Suprapubic skin (tissue), 4 donors: ENCODE data around the gene PIK3CA. TPM values are rescaled to one million over a fixed set of nuclear protein-coding genes. Genes with fewer than 3 reads are reported as not detected.

Experiments used
- DNase-seq, 2 donors: peaks; one replicate each; pipeline ENCODE4 v3.0.0-alpha.2; 2019; ENCODE audit warnings: low spot score in 2 of 2
- H3K27ac ChIP-seq: fragments of 200-600 bp; sonication (generic); one replicate; pipeline ENCODE4 v1.5.1; 2019
- H3K27me3 ChIP-seq: fragments of 200-600 bp; sonication (generic); one replicate; pipeline ENCODE4 v1.5.1; 2019
- H3K36me3 ChIP-seq: fragments of 200-600 bp; sonication (generic); one replicate; pipeline ENCODE4 v1.5.1; 2019
- H3K4me1 ChIP-seq: fragments of 200-600 bp; sonication (generic); one replicate; pipeline ENCODE4 v1.5.1; 2019
- H3K4me3 ChIP-seq: fragments of 200-600 bp; sonication (generic); one replicate; pipeline ENCODE4 v1.5.1; 2019; ENCODE audit warnings: mild to moderate bottlenecking
- H3K9me3 ChIP-seq: fragments of 200-600 bp; sonication (generic); one replicate; pipeline ENCODE4 v1.5.1; 2019
- EP300 ChIP-seq: sonication (generic); formaldehyde crosslinking; IDR thresholded peaks from one replicate; pipeline ENCODE4 v1.6.1; 2017; ENCODE audit warnings: antibody characterized with exemption
- POLR2A ChIP-seq, 2 donors: fragments of 450-650 bp; IDR thresholded peaks; one replicate each; pipeline ENCODE4 v1.6.1; 2017; ENCODE audit warnings: antibody characterized with exemption in 2 of 2, mild to moderate bottlenecking in 2 of 2, moderate library complexity in 2 of 2
- POLR2AphosphoS5 ChIP-seq, 3 donors: sonication (generic); formaldehyde crosslinking; IDR thresholded peaks; one replicate each; pipeline ENCODE4 v1.6.1; 2017; ENCODE audit warnings: antibody characterized with exemption in 3 of 3
- WGBS: methylation state at CpG from one replicate; pipeline ENCODE4 v1.1.5; 2018; 5-methylcytosine and 5-hydroxymethylcytosine counted together
- total RNA-seq, 4 donors: library from RNA; depleted of rRNA; stranded (reverse); fragments of >200 nt; gene quantifications; one replicate each; pipeline ENCODE4 v1.1.0, GENCODE V29; 2016
- TF ChIP-seq, protein P1 (sequence below), 2 donors: fragments of 200-600 bp in 1 of 2; fragments of 450-650 bp in 1 of 2; sonication (generic) in 1 of 2; IDR thresholded peaks; one replicate each; pipeline ENCODE4 v1.5.1; 2016 to 2019; ENCODE audit warnings: antibody characterized with exemption in 2 of 2, mild to moderate bottlenecking in 1 of 2, moderate library complexity in 1 of 2

Gene PIK3CA
- total RNA-seq, 4 donors from 2014 or later, result 14.8 to 26.6 (median 18.6) TPM

DNA sequence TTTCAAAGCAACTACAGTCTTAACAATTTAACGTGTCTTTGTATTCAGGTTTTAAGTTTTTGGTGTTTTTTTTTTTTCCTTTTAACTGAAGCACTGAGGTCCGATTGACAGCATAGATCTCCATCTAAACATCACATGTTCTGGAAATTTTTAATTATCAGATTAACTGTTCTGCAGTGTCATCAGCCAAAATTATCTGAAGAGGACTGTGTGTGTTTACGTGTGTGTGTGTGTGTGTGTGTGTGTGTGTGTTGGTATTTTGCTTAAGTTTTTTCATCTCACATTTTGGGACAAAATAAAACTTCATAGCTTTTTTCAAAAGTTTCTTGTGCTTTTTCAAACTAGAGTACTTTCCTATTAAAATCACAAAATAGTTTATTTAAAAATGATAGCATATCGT is 1.8 kb downstream of the PIK3CA start:
- Histone ChIP-seq H3K9me3 (no peaks in the 10 kb centered on the region), H3K36me3 (no peaks in the 10 kb centered on the region), H3K4me3 (peak overlapping the region; percentile 99), H3K4me1 (peaks cover 28% of the 10 kb centered on the region), H3K27me3 (no peaks in the 10 kb centered on the region), H3K27ac (peak overlapping the region; percentile 100)
- 18% methylated on average over 4 of the region's 4 CpGs for WGBS
- no peak for DNase-seq
- TF ChIP-seq POLR2AphosphoS5 (IDR thresholded peaks at IDR 0.05), result no peak
- TF ChIP-seq, protein P1, sequence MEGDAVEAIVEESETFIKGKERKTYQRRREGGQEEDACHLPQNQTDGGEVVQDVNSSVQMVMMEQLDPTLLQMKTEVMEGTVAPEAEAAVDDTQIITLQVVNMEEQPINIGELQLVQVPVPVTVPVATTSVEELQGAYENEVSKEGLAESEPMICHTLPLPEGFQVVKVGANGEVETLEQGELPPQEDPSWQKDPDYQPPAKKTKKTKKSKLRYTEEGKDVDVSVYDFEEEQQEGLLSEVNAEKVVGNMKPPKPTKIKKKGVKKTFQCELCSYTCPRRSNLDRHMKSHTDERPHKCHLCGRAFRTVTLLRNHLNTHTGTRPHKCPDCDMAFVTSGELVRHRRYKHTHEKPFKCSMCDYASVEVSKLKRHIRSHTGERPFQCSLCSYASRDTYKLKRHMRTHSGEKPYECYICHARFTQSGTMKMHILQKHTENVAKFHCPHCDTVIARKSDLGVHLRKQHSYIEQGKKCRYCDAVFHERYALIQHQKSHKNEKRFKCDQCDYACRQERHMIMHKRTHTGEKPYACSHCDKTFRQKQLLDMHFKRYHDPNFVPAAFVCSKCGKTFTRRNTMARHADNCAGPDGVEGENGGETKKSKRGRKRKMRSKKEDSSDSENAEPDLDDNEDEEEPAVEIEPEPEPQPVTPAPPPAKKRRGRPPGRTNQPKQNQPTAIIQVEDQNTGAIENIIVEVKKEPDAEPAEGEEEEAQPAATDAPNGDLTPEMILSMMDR (IDR thresholded peaks at IDR 0.05), result no peak
- no peak for TF ChIP-seq POLR2A (IDR thresholded peaks at IDR 0.05)
- no peak for TF ChIP-seq EP300

DNA sequence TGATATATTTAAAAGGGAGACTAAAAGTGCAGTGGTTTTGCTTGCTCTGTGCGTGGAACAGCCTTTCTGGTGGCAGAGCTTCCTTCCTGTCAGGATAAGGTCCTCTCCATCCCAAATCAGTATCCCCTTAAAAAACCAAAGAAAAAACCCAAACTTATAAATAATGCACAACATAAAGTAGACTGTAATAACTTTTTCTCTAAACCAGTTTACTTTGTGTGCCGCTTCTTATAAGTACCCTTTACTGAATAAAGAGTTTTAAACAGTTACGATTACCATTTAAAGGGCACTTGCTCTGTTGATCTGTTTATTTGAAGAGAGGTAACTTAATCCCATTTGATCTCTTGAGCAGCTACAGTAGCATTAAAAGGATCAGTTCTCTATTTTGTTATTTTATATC is 2.5 kb downstream of the PIK3CA start:
- Histone ChIP-seq H3K27me3 (no peaks in the 10 kb centered on the region), H3K36me3 (no peaks in the 10 kb centered on the region), H3K4me3 (no peak overlapping the region), H3K9me3 (no peaks in the 10 kb centered on the region), H3K27ac (no peak overlapping the region), H3K4me1 (peaks cover 28% of the 10 kb centered on the region)
- no peak for DNase-seq
- 80% methylated on average over 3 of the region's 3 CpGs for WGBS
- TF ChIP-seq EP300 (no peak), POLR2AphosphoS5 (IDR thresholded peaks at IDR 0.05) (no peak), POLR2A (IDR thresholded peaks at IDR 0.05) (no peak)
- TF ChIP-seq, protein P1 (IDR thresholded peaks at IDR 0.05), result no peak

DNA sequence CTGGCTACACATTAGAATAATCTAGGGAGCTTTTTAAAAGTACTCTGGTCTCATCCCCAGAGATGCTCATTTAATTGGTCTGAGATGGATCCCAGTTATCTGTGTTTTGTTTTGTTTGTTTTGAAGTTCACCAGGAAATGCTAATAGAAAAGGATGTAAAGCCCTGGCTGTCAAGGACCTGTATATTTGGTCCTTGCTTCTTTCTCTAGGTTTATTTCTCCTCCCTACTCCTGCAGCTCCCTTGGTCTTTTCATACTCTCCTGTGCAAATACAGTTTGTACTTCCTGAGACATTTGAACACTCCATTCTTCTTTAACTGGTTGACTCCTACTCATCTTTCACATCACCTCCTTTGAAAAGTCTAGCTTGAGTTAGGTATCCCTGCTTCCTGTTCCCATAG is 3.3 kb downstream of the PIK3CA start:
- H3K27me3 ChIP-seq, result no peaks in the 10 kb centered on the region
- no peaks in the 10 kb centered on the region for H3K36me3 ChIP-seq
- H3K27ac ChIP-seq, result no peak overlapping the region
- no peak for DNase-seq
- H3K4me3 ChIP-seq, result no peak overlapping the region
- H3K4me1 ChIP-seq, result peaks cover 35% of the 10 kb centered on the region
- no peaks in the 10 kb centered on the region for H3K9me3 ChIP-seq
- TF ChIP-seq EP300, result no peak
- TF ChIP-seq POLR2AphosphoS5 (IDR thresholded peaks at IDR 0.05), result no peak
- TF ChIP-seq, protein P1 (IDR thresholded peaks at IDR 0.05), result no peak
- TF ChIP-seq POLR2A (IDR thresholded peaks at IDR 0.05), result no peak

DNA sequence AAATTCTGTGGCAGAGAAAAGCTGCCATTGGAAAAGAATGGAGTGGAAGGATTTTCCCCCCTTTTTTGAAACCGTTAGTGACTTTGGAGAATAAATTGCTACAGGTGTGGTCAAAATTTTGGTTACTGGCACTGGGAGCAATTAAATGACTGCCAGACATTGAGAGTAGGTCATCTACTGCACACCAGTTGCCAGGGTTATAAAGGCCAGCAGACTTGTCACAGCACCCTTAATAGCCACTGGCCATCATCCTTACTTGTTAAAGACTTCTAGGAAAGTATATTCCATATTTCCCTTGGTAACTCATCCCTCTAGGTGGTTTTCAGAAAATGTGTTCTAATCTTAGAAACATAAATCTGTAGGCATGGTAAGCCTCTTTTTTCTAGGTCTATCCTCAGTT is 8.0 kb downstream of the PIK3CA start:
- WGBS, result 33% methylated on average over 1 of the region's 1 CpG
- no peak overlapping the region for H3K4me3 ChIP-seq
- DNase-seq, result no peak
- H3K27ac ChIP-seq, result no peak overlapping the region
- no peaks in the 10 kb centered on the region for H3K9me3 ChIP-seq
- H3K27me3 ChIP-seq, result no peaks in the 10 kb centered on the region
- peaks cover 29% of the 10 kb centered on the region for H3K4me1 ChIP-seq
- no peaks in the 10 kb centered on the region for H3K36me3 ChIP-seq
- no peak for TF ChIP-seq EP300
- TF ChIP-seq POLR2A (IDR thresholded peaks at IDR 0.05), result no peak
- no peak for TF ChIP-seq POLR2AphosphoS5 (IDR thresholded peaks at IDR 0.05)
- TF ChIP-seq, protein P1 (IDR thresholded peaks at IDR 0.05), result no peak

DNA sequence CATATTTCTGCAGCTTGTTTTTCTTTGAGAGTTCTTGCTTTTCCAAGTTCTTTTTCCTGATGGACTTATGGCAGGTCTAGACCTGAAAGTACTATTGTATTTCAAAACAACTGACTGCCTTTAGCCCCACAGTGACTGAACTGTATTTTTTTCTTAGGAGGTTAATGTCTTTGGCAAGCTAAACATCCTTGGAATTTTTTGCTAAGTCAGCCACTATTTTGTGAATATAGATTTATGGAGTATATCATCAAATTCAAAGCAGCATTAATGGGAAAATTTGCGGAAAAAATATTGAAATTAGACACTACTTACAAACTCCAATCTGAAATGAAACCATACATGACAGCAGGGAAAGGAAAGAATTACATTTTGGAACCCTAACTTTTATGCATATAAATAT is 8.6 kb downstream of the PIK3CA start:
- Histone ChIP-seq H3K36me3 (no peaks in the 10 kb centered on the region), H3K4me3 (no peak overlapping the region), H3K4me1 (peaks cover 24% of the 10 kb centered on the region), H3K27ac (no peak overlapping the region), H3K9me3 (no peaks in the 10 kb centered on the region), H3K27me3 (no peaks in the 10 kb centered on the region)
- TF ChIP-seq POLR2A (IDR thresholded peaks at IDR 0.05), result no peak
- no peak for TF ChIP-seq EP300
- TF ChIP-seq, protein P1 (IDR thresholded peaks at IDR 0.05), result no peak
- 28% methylated on average over 1 of the region's 1 CpG for WGBS
- DNase-seq, result no peak
